Endodermal cell (in vitro differentiated cells): Measurements from ENCODE around the gene IFNLR1. TPM values are rescaled to one million over a fixed set of nuclear protein-coding genes. Genes with fewer than 3 reads are reported as not detected.

Experiments
- DNase-seq: peaks from one replicate; pipeline ENCODE4 v3.0.0-alpha.2; 2017
- H3K27ac ChIP-seq: 2 replicates; pipeline ENCODE4 v1.5.1; 2013; ENCODE audit warnings: mild to moderate bottlenecking, low read depth, low read length, moderate library complexity
- H3K27me3 ChIP-seq: 2 replicates; pipeline ENCODE4 v1.6.1; 2013; ENCODE audit warnings: mild to moderate bottlenecking, low read length, moderate library complexity; ENCODE audit not compliant: insufficient read depth, control insufficient read depth, poor library complexity, severe bottlenecking
- H3K36me3 ChIP-seq: 2 replicates; pipeline ENCODE4 v1.7.0; 2013; ENCODE audit warnings: mild to moderate bottlenecking, low read length, moderate library complexity; ENCODE audit not compliant: control insufficient read depth, insufficient read depth
- H3K4me1 ChIP-seq: one replicate; pipeline ENCODE4 v1.7.0; 2013; ENCODE audit warnings: low read length; ENCODE audit not compliant: control insufficient read depth, insufficient read depth
- H3K4me3 ChIP-seq: 2 replicates; pipeline ENCODE4 v1.5.1; 2013; ENCODE audit warnings: mild to moderate bottlenecking, low read length, moderate library complexity
- H3K9ac ChIP-seq: 2 replicates; pipeline ENCODE4 v1.6.1; 2013; ENCODE audit warnings: mild to moderate bottlenecking, low read length, moderate library complexity; ENCODE audit not compliant: poor library complexity, severe bottlenecking; ENCODE audit errors: extremely low read depth
- H3K9me3 ChIP-seq: 2 replicates; pipeline ENCODE4 v1.6.1; 2013; ENCODE audit warnings: mild to moderate bottlenecking, low read length, moderate library complexity; ENCODE audit not compliant: control insufficient read depth
- H3K27ac Mint-ChIP-seq: 2 replicates; pipeline ENCODE4 v1.8.0; 2020; ENCODE audit warnings: mixed read lengths
- H3K27me3 Mint-ChIP-seq: 2 replicates; pipeline ENCODE4 v1.8.0; 2021; ENCODE audit warnings: mild to moderate bottlenecking, mixed read lengths; ENCODE audit not compliant: insufficient read depth
- H3K36me3 Mint-ChIP-seq: 2 replicates; pipeline ENCODE4 v1.8.0; 2020; ENCODE audit warnings: low read depth, mixed read lengths
- H3K4me1 Mint-ChIP-seq: 2 replicates; pipeline ENCODE4 v1.8.0; 2020; ENCODE audit warnings: mixed read lengths
- H3K4me3 Mint-ChIP-seq: 2 replicates; pipeline ENCODE4 v1.8.0; 2020; ENCODE audit warnings: mild to moderate bottlenecking, moderate library complexity, mixed read lengths
- H3K9me3 Mint-ChIP-seq: 2 replicates; pipeline ENCODE4 v1.8.0; 2020; ENCODE audit warnings: mild to moderate bottlenecking, mixed read lengths
- WGBS, 2 experiments: methylation state at CpG; one replicate each; pipeline versions ENCODE4 v1.1.5 to v1.1.7; 2013; ENCODE audit warnings: missing lambda C conversion rate in 2 of 2, mixed read lengths in 1 of 2; ENCODE audit not compliant: insufficient coverage in 1 of 2, insufficient read length in 1 of 2; 5-methylcytosine and 5-hydroxymethylcytosine counted together
- total RNA-seq, 2 donors: library from RNA; stranded (reverse); fragmentation: NEBNext Ultra II Directional in 1 of 2; extraction: Animal tissue kit (Norgen Biotek cat#: 25700) in 1 of 2; gene quantifications; 2 replicates in 1 of 2; 3 replicates in 1 of 2; pipeline ENCODE4 v1.2.1, GENCODE V29; 2021
- TF ChIP-seq, protein P1 (sequence below): fragments of 200-600 bp; sonication (generic); conservative IDR thresholded peaks from 2 replicates; pipeline ENCODE4 v1.5.0; 2021; ENCODE audit warnings: antibody characterized with exemption, mild to moderate bottlenecking

The IFNLR1 gene
- total RNA-seq, 2 donors from 2014 or later, result 12.1 to 13.0 TPM

DNA sequence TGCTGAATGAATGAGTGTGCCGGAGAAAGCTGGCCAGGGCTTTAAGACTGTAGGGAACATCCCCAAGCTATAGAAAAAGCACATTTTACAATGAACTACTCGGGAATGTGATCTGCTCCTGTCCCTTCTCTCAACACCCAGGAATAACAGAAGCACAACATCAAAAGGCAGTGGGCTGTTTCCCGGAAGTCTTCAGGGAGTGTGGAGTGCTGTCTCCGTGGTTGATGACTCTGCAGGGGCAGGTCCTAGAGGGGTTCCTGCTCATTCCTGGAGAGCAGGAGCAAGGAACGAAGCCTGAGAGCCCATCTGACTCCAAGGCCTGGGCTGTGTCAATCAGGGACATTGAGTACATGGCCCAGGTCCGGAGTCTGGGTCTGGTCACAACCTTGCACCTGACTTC is 39.3 kb downstream of the IFNLR1 start:
- WGBS, 2 experiments, result 80 to 100% methylated on average over 1 to 6 of the region's 6 CpGs
- no peak overlapping the region for H3K4me3 Mint-ChIP-seq
- peaks cover 41% of the 10 kb centered on the region for H3K4me1 Mint-ChIP-seq
- H3K27ac Mint-ChIP-seq, result no peak overlapping the region
- DNase-seq, result no peak
- Histone ChIP-seq H3K4me3 (no peak overlapping the region), H3K36me3 (no peaks in the 10 kb centered on the region), H3K27me3 (no peaks in the 10 kb centered on the region), H3K27ac (no peak overlapping the region), H3K9me3 (no peaks in the 10 kb centered on the region), H3K9ac (no peak overlapping the region), H3K4me1 (peaks cover 4% of the 10 kb centered on the region)
- no peaks in the 10 kb centered on the region for H3K27me3 Mint-ChIP-seq
- TF ChIP-seq, protein P1, sequence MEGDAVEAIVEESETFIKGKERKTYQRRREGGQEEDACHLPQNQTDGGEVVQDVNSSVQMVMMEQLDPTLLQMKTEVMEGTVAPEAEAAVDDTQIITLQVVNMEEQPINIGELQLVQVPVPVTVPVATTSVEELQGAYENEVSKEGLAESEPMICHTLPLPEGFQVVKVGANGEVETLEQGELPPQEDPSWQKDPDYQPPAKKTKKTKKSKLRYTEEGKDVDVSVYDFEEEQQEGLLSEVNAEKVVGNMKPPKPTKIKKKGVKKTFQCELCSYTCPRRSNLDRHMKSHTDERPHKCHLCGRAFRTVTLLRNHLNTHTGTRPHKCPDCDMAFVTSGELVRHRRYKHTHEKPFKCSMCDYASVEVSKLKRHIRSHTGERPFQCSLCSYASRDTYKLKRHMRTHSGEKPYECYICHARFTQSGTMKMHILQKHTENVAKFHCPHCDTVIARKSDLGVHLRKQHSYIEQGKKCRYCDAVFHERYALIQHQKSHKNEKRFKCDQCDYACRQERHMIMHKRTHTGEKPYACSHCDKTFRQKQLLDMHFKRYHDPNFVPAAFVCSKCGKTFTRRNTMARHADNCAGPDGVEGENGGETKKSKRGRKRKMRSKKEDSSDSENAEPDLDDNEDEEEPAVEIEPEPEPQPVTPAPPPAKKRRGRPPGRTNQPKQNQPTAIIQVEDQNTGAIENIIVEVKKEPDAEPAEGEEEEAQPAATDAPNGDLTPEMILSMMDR, result no peak
- no peaks in the 10 kb centered on the region for H3K9me3 Mint-ChIP-seq
- H3K36me3 Mint-ChIP-seq, result no peaks in the 10 kb centered on the region

DNA sequence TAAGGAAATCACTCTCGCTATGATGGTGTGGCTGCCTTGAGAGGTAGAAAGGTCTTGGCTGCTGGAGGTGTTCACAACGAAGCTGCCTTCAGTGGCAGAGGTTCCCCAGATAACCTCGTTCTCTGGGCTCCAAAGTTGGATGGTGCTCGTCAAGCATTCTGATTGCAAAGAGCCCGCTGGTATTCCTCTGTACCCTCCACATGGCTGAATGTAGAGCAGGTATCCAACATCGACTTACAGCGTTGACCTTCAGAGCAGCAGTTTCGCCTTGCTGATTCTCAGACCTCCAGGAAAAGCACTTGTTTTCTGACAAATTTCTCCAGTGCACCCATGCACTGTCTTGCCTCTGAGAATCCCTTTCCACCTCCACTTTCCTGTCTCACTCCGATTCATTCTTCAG is 39.9 kb downstream of the IFNLR1 start:
- Mint-ChIP-seq H3K36me3 (no peaks in the 10 kb centered on the region), H3K4me1 (peaks cover 35% of the 10 kb centered on the region), H3K27me3 (no peaks in the 10 kb centered on the region), H3K4me3 (no peak overlapping the region), H3K27ac (no peak overlapping the region), H3K9me3 (no peaks in the 10 kb centered on the region)
- H3K4me3 ChIP-seq, result no peak overlapping the region
- no peak for DNase-seq
- no peak overlapping the region for H3K27ac ChIP-seq
- no peak overlapping the region for H3K9ac ChIP-seq
- no peaks in the 10 kb centered on the region for H3K27me3 ChIP-seq
- H3K9me3 ChIP-seq, result no peaks in the 10 kb centered on the region
- no peaks in the 10 kb centered on the region for H3K36me3 ChIP-seq
- peaks cover 4% of the 10 kb centered on the region for H3K4me1 ChIP-seq
- TF ChIP-seq, protein P1, result no peak
- 91 to 97% methylated on average over 9 of the region's 9 CpGs for WGBS, 2 experiments

DNA sequence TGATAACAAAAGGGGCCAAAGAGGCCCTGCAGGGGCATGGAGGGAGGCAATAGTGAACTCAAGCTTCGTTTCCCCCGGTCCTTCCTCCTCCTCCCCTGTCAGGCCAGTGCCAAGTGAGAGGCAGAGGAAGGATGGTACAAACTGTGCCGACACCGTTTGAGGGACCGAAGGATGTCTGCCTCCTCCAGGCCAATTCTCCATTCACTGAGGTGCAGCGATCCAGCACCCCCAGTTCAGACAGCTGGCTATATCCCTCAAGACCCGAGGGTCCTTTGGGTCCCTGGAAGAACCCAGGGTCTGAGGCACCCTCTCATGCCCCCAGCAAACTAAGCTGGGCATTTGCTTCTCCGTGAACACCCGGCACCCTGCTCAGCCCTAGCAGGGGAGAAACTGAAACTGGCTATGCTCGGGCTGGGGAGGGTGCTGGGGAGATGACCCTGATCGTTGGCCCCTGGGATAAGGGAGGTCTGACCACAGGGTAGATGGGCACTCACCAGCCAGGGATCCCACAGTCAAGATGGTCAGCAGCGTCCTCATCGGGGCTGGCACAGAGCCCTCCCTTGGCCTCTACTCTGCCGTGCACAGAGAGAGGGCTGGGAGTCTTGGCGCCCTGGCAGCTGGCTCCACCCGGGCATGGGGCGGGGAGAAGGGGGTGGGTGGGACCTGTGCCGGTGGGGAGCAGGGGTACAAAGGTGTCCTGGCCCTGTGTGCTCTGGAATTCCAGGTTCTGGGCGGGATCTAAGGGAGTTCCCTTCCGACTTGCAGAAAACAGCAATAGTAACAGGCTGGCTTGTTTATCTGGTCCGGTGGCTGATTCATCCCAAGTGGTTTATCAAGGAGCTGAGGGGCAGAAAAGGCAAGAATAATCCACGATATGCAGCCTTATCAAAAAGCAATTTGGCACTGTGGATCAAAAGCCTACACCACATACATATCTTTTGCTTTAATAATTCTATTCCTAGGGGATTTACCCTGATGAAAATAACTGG is 44.2 kb downstream of the IFNLR1 start, which contains the start of gene IL22RA1:
TSS of gene IL22RA1 (minus strand) at position 595 of the 989 bp plus-strand sequence. CDS start at position 537, 58 bp downstream.
- no peaks in the 10 kb centered on the region for H3K9me3 ChIP-seq
- H3K4me3 Mint-ChIP-seq, result no peak within 1 kb of the TSS
- DNase-seq, result no peak
- 93 to 95% methylated on average over 9 to 22 of the region's 22 CpGs for WGBS, 2 experiments
- H3K36me3 ChIP-seq, result no peaks in the 10 kb centered on the region
- H3K36me3 Mint-ChIP-seq, result no peaks in the 10 kb centered on the region
- no peak within 1 kb of the TSS for H3K9ac ChIP-seq
- H3K4me1 Mint-ChIP-seq, result peaks cover 17% of the 10 kb centered on the region
- H3K4me1 ChIP-seq, result peaks cover 4% of the 10 kb centered on the region
- H3K27ac Mint-ChIP-seq, result no peak within 1 kb of the TSS
- H3K27me3 ChIP-seq, result no peaks in the 10 kb centered on the region
- no peaks in the 10 kb centered on the region for H3K9me3 Mint-ChIP-seq
- no peak within 1 kb of the TSS for H3K27ac ChIP-seq
- TF ChIP-seq, protein P1, result no peak
- H3K4me3 ChIP-seq, result no peak within 1 kb of the TSS
- peaks cover 1% of the 10 kb centered on the region for H3K27me3 Mint-ChIP-seq
